GM12891 (cell line): ENCODE data around the gene GLRX5.
"Not testable (repeated sequence)": the region's sequence is repeated elsewhere in the genome, so short reads cannot be mapped to it uniquely, and the experiment has no call there.

Source experiments
- DNase-seq: peaks from one replicate; pipeline ENCODE4 v3.0.0; 2011; ENCODE audit warnings: low spot score; ENCODE audit not compliant: insufficient read length
- FAIRE-seq: peaks from 2 replicates; lab custom pipeline; 2011; peaks lifted over from hg19 to GRCh38; lab: Jason Lieb, UNC
- PAX5 ChIP-seq: IDR thresholded peaks from 2 replicates; pipeline ENCODE4 v1.6.1; 2011; ENCODE audit warnings: low read length, moderate library complexity, mild to moderate bottlenecking; ENCODE audit not compliant: insufficient read depth, severe bottlenecking
- POLR2A ChIP-seq: IDR thresholded peaks from 2 replicates; pipeline ENCODE4 v1.6.1; 2011; ENCODE audit warnings: low read depth, low read length, control low read depth
- POLR2AphosphoS5 ChIP-seq: IDR thresholded peaks from 2 replicates; pipeline ENCODE4 v1.6.1; 2011; ENCODE audit warnings: low read depth, low read length, control low read depth
- POU2F2 ChIP-seq: IDR thresholded peaks from 2 replicates; pipeline ENCODE4 v1.6.1; 2011; ENCODE audit warnings: low read depth, mild to moderate bottlenecking, control low read depth, low read length, moderate library complexity
- SPI1 ChIP-seq: IDR thresholded peaks from 2 replicates; pipeline ENCODE4 v1.6.1; 2011; ENCODE audit warnings: low read depth, low read length, control low read depth
- TAF1 ChIP-seq: IDR thresholded peaks from 2 replicates; pipeline ENCODE4 v1.6.1; 2011; ENCODE audit warnings: low read depth, low read length, control low read depth

The GLRX5 gene

GRCh38 chr14:95575840-95576473 is 41.1 kb downstream of the GLRX5 start:
- TF ChIP-seq PAX5 (no peak), SPI1 (0 out of 2 replicates have a peak, but pooled peaks have one; percentile 10), POLR2A (no peak), TAF1 (no peak)
- FAIRE-seq: no peak
- no peak for DNase-seq

GRCh38 chr14:95577067-95577800 is 42.4 kb downstream of the GLRX5 start:
- FAIRE-seq (peak; percentile 100), DNase-seq (peak; percentile 43)
- TF ChIP-seq POU2F2 (peak; percentile 99), PAX5 (no peak), SPI1 (no peak), TAF1 (no peak), POLR2A (no peak), POLR2AphosphoS5 (no peak)

GRCh38 chr14:95577870-95578269 is 43.0 kb downstream of the GLRX5 start:
- no peak for TF ChIP-seq TAF1
- no peak for TF ChIP-seq SPI1
- TF ChIP-seq POLR2AphosphoS5: no peak
- no peak for FAIRE-seq

GRCh38 chr14:95583836-95584617 is 49.2 kb downstream of the GLRX5 start:
- not testable (repeated sequence) for DNase-seq, FAIRE-seq

More at GRCh38 chr14:95577870-95578269, 43.0 kb downstream of the GLRX5 start:
- no peak for DNase-seq

GRCh38 chr14:95585953-95586620 is 51.2 kb downstream of the GLRX5 start:
- DNase-seq (no peak), FAIRE-seq (no peak)
- TF ChIP-seq POU2F2 (no peak), PAX5 (no peak), SPI1 (no peak), TAF1 (no peak), POLR2A (no peak)

GRCh38 chr14:95591182-95591581 is 56.3 kb downstream of the GLRX5 start:
- not testable (repeated sequence) for DNase-seq, FAIRE-seq
